Ishikawa (cell line): ENCODE data around the gene GEMIN5.

Source experiments
- CEBPB ChIP-seq: IDR thresholded peaks from 2 replicates; pipeline ENCODE4 v1.6.1; 2012
- CREB1 ChIP-seq: IDR thresholded peaks from 2 replicates; pipeline ENCODE4 v1.6.1; 2012; ENCODE audit warnings: low read depth
- EGR1 ChIP-seq: IDR thresholded peaks from 2 replicates; pipeline ENCODE4 v1.6.1; 2012
- EP300 ChIP-seq: IDR thresholded peaks from 2 replicates; pipeline ENCODE4 v1.6.1; 2012; ENCODE audit warnings: borderline replicate concordance
- NFIC ChIP-seq: IDR thresholded peaks from 2 replicates; pipeline ENCODE4 v1.6.1; 2012
- RAD21 ChIP-seq: IDR thresholded peaks from 2 replicates; pipeline ENCODE4 v1.6.1; 2012; ENCODE audit warnings: low read depth
- REST ChIP-seq: IDR thresholded peaks from 2 replicates; pipeline ENCODE4 v1.6.1; 2012; ENCODE audit warnings: low read depth, mild to moderate bottlenecking
- TAF1 ChIP-seq: IDR thresholded peaks from 2 replicates; pipeline ENCODE4 v1.6.1; 2012; ENCODE audit warnings: low read depth, mild to moderate bottlenecking
- YY1 ChIP-seq: IDR thresholded peaks from 2 replicates; pipeline ENCODE4 v1.6.1; 2012; ENCODE audit warnings: low read depth
- ZBTB7A ChIP-seq: IDR thresholded peaks from 2 replicates; pipeline ENCODE4 v1.6.1; 2012; ENCODE audit warnings: low read depth
- TF ChIP-seq, protein P1 (sequence below): IDR thresholded peaks from 2 replicates; pipeline ENCODE4 v1.6.1; 2012
- TF ChIP-seq, protein P2 (sequence below): IDR thresholded peaks from 2 replicates; pipeline ENCODE4 v1.6.1; 2012

- TF ChIP-seq RAD21 = no peak
- TF ChIP-seq, protein P1, sequence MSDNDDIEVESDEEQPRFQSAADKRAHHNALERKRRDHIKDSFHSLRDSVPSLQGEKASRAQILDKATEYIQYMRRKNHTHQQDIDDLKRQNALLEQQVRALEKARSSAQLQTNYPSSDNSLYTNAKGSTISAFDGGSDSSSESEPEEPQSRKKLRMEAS = no peak
- no peak for TF ChIP-seq EP300
- no peak for TF ChIP-seq YY1
- TF ChIP-seq REST = no peak
- TF ChIP-seq, protein P2, sequence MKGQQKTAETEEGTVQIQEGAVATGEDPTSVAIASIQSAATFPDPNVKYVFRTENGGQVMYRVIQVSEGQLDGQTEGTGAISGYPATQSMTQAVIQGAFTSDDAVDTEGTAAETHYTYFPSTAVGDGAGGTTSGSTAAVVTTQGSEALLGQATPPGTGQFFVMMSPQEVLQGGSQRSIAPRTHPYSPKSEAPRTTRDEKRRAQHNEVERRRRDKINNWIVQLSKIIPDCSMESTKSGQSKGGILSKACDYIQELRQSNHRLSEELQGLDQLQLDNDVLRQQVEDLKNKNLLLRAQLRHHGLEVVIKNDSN = no peak
- TF ChIP-seq EGR1 = no peak
- no peak for TF ChIP-seq TAF1
- TF ChIP-seq CEBPB = no peak
- no peak for TF ChIP-seq NFIC
- TF ChIP-seq CREB1 = no peak
- TF ChIP-seq ZBTB7A = no peak
Measured at GRCh38 chr5:154956712-154957111, 18.7 kb upstream of the GEMIN5 start.
